Measurements from ENCODE around the gene ABCC10. TPM values are rescaled to one million over a fixed set of nuclear protein-coding genes. Genes with fewer than 3 reads are reported as not detected.

Gene ABCC10, protein sequence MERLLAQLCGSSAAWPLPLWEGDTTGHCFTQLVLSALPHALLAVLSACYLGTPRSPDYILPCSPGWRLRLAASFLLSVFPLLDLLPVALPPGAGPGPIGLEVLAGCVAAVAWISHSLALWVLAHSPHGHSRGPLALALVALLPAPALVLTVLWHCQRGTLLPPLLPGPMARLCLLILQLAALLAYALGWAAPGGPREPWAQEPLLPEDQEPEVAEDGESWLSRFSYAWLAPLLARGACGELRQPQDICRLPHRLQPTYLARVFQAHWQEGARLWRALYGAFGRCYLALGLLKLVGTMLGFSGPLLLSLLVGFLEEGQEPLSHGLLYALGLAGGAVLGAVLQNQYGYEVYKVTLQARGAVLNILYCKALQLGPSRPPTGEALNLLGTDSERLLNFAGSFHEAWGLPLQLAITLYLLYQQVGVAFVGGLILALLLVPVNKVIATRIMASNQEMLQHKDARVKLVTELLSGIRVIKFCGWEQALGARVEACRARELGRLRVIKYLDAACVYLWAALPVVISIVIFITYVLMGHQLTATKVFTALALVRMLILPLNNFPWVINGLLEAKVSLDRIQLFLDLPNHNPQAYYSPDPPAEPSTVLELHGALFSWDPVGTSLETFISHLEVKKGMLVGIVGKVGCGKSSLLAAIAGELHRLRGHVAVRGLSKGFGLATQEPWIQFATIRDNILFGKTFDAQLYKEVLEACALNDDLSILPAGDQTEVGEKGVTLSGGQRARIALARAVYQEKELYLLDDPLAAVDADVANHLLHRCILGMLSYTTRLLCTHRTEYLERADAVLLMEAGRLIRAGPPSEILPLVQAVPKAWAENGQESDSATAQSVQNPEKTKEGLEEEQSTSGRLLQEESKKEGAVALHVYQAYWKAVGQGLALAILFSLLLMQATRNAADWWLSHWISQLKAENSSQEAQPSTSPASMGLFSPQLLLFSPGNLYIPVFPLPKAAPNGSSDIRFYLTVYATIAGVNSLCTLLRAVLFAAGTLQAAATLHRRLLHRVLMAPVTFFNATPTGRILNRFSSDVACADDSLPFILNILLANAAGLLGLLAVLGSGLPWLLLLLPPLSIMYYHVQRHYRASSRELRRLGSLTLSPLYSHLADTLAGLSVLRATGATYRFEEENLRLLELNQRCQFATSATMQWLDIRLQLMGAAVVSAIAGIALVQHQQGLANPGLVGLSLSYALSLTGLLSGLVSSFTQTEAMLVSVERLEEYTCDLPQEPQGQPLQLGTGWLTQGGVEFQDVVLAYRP (N-terminal part only)
- total RNA-seq, result 20.3 and 23.0 TPM in 2 replicates

DNA sequence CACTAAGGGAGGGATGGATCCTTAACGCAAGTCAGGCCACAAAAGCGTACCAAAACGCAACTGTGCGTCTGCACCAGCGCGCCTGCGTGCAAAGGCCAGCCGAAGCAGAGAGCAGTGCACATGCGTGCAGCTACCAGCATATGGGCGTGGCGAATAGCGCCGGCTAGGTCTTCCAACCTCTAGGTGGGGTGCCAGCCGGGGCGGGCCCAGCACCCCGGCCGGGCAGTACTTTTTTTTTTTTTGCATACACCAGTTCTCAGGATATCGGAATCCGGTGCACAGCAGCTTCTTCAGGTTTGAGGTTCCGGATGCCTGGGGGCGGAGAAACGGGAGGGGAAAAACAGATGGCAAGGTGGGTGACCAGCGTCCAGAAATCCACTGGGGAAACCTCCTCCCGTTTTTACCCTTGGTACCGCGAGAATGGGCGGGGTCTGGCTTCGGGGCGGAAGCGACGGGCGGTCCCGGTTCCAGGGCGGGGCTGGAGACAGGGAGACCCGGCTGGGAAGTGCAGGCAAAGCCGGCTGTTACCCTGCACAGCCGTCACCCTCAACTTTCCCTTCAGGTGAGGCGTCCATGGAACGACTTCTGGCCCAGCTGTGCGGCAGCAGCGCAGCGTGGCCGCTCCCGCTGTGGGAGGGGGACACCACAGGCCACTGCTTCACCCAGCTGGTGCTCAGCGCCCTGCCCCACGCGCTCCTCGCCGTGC lies at the start of gene ABCC10:
TSS of gene ABCC10 (plus strand) at position 136 of the 706 bp plus-strand sequence. CDS start at position 574, 438 bp downstream.

DNA sequence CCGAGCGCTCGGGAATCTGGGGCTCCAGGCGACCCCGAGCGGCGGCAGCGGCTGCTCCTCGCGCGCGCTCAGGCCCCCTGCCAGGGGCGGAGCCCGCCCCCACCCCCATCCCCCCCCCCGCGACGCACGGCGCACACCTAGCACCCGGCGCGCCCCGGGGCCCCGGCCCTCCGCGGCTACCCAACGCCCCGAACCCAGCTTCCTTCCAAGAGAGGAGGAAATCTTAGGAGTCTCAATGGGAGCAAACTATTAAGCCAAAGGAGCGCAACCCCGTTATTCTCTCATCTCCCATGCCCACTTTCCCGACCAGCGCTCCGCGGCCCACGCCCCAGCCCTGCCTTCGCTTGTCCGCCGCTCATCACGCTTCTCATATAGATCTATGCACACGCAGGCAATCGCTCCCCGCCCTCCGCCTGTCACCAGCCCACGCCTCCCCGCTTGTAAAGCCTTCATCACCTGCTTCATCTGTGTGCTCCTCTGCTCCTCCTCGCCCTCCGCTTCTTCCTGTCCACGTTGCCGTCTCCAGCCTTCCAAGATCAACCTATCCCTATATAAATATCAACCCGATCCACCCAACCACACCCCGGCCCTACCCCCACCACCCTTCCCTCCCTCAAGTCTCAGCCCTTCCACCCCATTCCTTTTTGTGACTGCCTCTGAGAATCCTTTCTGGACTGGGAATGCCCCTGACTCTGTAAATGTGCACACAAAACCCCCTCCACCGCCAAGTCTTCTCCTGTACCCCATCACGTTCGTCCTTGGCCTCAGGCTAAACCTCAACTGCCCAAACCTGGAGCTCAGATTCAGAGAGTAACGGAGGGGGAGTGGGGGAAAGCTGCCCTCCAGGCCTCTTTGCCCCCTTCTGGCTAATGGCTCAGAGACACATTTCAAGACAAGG lies 28.4 kb downstream of the ABCC10 start, which contains the start of gene DLK2:
TSS of gene DLK2 (minus strand) at position 18 of the 898 bp plus-strand sequence. CDS start 723 bp downstream, outside the sequence.

DNA sequence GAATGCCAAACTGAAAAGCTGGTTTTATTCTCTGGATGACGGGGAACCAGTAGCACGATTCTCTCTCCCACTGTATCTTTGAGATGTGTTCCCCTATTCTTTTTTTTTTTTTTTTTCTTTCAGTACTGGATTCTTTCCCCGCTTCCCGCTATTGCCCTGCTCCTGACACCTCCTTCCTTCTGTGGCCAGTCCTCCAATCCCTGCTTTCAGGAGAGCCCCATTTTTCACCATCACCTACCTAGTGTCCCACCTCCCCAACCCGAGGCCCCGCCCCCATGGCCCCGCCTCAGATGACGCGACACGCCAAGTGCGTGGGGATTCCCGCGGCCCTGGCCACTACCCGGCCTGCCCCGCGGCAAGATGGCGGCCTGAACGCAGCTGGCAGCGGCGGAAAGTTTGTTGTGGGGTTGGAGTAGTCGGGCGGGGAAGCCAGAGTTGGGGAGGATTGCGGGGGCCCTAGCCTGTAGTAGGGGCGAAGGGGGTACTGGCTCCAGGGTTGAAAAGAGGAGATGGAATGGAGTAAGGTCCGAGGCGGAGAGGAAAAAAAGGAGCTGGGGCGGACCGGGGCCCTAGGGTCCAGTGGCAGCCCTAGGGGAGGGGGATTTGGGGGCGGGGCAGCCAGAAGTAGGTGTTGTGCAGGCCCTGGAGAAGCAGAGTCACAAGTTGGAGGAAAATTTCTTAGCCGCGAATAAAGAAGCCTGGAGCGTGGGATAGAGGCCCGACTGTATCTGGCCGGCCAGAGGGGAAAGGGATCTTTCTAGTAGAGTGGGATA lies 50.1 kb downstream of the ABCC10 start, which contains the start of gene TJAP1:
TSS of gene TJAP1 (plus strand) at position 336 of the 773 bp plus-strand sequence. CDS start 21,432 bp downstream, outside the sequence.

Other genes with a start within 250 kb of the ABCC10 start
- 21.3 and 23.7 TPM in 2 replicates for gene CUL9, start 245.3 kb upstream of the ABCC10 start, total RNA-seq
- 42.3 and 45.3 TPM in 2 replicates for gene DNPH1, start 198.1 kb upstream of the ABCC10 start, total RNA-seq
- gene TTBK1, start 184.1 kb upstream of the ABCC10 start, total RNA-seq, result under 0.01 TPM in 2 replicates
- not detected in 2 replicates for gene SLC22A7, start 129.3 kb upstream of the ABCC10 start, total RNA-seq
- 0.13 and 0.19 TPM in 2 replicates for gene CRIP3, start 118.7 kb upstream of the ABCC10 start, total RNA-seq
- 5.5 and 6.8 TPM in 2 replicates for gene ZNF318, start 57.9 kb upstream of the ABCC10 start, total RNA-seq
- 0.12 TPM in 1 of 2 replicates, not detected in the other for gene DLK2, start 28.0 kb downstream of the ABCC10 start, total RNA-seq
- gene TJAP1, start 50.0 kb downstream of the ABCC10 start, total RNA-seq, result 10.7 and 11.4 TPM in 2 replicates
- 0.79 and 0.81 TPM in 2 replicates for gene LRRC73, start 82.8 kb downstream of the ABCC10 start, total RNA-seq
- gene YIPF3, start 89.4 kb downstream of the ABCC10 start, total RNA-seq, result 111 and 132 TPM in 2 replicates
- gene POLR1C, start 89.5 kb downstream of the ABCC10 start, total RNA-seq, result 20.0 and 26.4 TPM in 2 replicates
- gene XPO5, start 148.5 kb downstream of the ABCC10 start, total RNA-seq, result 12.7 and 19.7 TPM in 2 replicates
- gene POLH, start 148.6 kb downstream of the ABCC10 start, total RNA-seq, result 17.0 and 18.4 TPM in 2 replicates
- gene GTPBP2, start 201.7 kb downstream of the ABCC10 start, total RNA-seq, result 46.4 and 47.8 TPM in 2 replicates
- 15.4 and 18.1 TPM in 2 replicates for gene MAD2L1BP, start 208.3 kb downstream of the ABCC10 start, total RNA-seq
- gene RSPH9, start 217.5 kb downstream of the ABCC10 start, total RNA-seq, result 0.40 and 0.44 TPM in 2 replicates